K562 (cell line): ENCODE measurements around the gene SAP130. TPM values are rescaled to one million over a fixed set of nuclear protein-coding genes. Genes with fewer than 3 reads are reported as not detected.

ENCODE experiments used
- ATAC-seq: fragments of 200-7000 bp; cut with Tn5 transposase; 3 replicates; pipeline ENCODE4 v1.9.1; 2020; ENCODE audit warnings: moderate library complexity
- BruUV-seq: library from RNA; stranded (reverse); fragments of 400-500 nt; replicated peaks from 2 replicates; lab custom pipeline; 2021; lab: Mats Ljungman, UMichigan
- CTCF ChIA-PET: fragments of 300-600 bp; formaldehyde crosslinking; extraction: SDS; loops from one replicate; lab custom pipeline; 2021; ENCODE audit warnings: low intra/inter-chr PET ratio; lab: Yijun Ruan, JAX
- POLR2A ChIA-PET: fragments of 300-600, 350-650 bp; sonication (Branson Sonifier 250); formaldehyde crosslinking; extraction: SDS; loops from one replicate; lab custom pipeline; 2021; ENCODE audit warnings: antibody characterized with exemption, inconsistent platforms; lab: Yijun Ruan, JAX
- DNase-seq, 4 experiments: peaks; one replicate each; pipeline versions ENCODE4 v3.0.0 to v3.0.0-alpha.2; 2011 to 2018; ENCODE audit warnings: low spot score in 3 of 4, mixed read lengths in 3 of 4; ENCODE audit errors: extremely low read depth in 1 of 4
- FAIRE-seq: peaks from 2 replicates; lab custom pipeline; 2011; peaks lifted over from hg19 to GRCh38; lab: Jason Lieb, UNC
- H2AFZ ChIP-seq: 2 replicates; pipeline ENCODE4 v1.6.0; 2011; ENCODE audit warnings: low read depth, low read length, control low read depth, inconsistent platforms
- H3K27ac ChIP-seq: fragments of 200-600 bp; 3 replicates; pipeline ENCODE4 v1.8.0; 2011; ENCODE audit warnings: low read depth, mild to moderate bottlenecking, control low read depth, inconsistent platforms, low read length, moderate library complexity, mixed read lengths; ENCODE audit errors: extremely low read depth
- H3K27me3 ChIP-seq, 2 experiments: fragments of 300-600 bp in 1 of 2; 2 replicates in 1 of 2; 3 replicates in 1 of 2; pipeline versions ENCODE4 v1.6.0 to v1.8.0; 2011; ENCODE audit warnings: inconsistent platforms in 2 of 2, low read length in 2 of 2, mild to moderate bottlenecking in 1 of 2, mixed read lengths in 1 of 2, moderate library complexity in 1 of 2; ENCODE audit not compliant: control insufficient read depth in 2 of 2, insufficient read depth in 2 of 2
- H3K36me3 ChIP-seq: fragments of 300-600 bp; 3 replicates; pipeline ENCODE4 v1.8.0; 2011; ENCODE audit warnings: mild to moderate bottlenecking, low read length, inconsistent platforms; ENCODE audit not compliant: control insufficient read depth, insufficient read depth
- H3K4me1 ChIP-seq, 2 experiments: fragments of 200-600 bp in 1 of 2; replicated peaks in 1 of 2; 2 replicates in 1 of 2; 3 replicates in 1 of 2; pipeline versions ENCODE4 v1.5.1 to v1.8.0; 2011; ENCODE audit warnings: inconsistent platforms in 2 of 2, low read length in 2 of 2, mild to moderate bottlenecking in 1 of 2, mixed read lengths in 1 of 2, moderate library complexity in 1 of 2; ENCODE audit not compliant: control insufficient read depth in 2 of 2, insufficient read depth in 2 of 2
- H3K4me2 ChIP-seq: 2 replicates; pipeline ENCODE4 v1.6.1; 2011; ENCODE audit warnings: low read length, control low read depth, inconsistent platforms, mixed read lengths; ENCODE audit not compliant: insufficient read depth
- H3K4me3 ChIP-seq: fragments of 200-600 bp; sonication (generic), shearing (Covaris generic); 2 replicates; pipeline ENCODE4 v1.5.1; 2016; ENCODE audit warnings: control low read depth, inconsistent platforms
- H3K79me2 ChIP-seq: fragments of 200-600 bp; 3 replicates; pipeline ENCODE4 v1.8.0; 2011; ENCODE audit warnings: low read length, inconsistent platforms; ENCODE audit not compliant: control insufficient read depth, insufficient read depth
- H3K9ac ChIP-seq, 2 experiments: 2 replicates each; pipeline versions ENCODE4 v1.6.0 to v1.6.1; 2011; ENCODE audit warnings: low read depth in 2 of 2, low read length in 2 of 2, control low read depth in 1 of 2, inconsistent platforms in 1 of 2, mild to moderate bottlenecking in 1 of 2, mixed read lengths in 1 of 2; ENCODE audit not compliant: insufficient read depth in 1 of 2
- H3K9me1 ChIP-seq: one replicate; pipeline ENCODE4 v1.6.0; 2011; ENCODE audit warnings: inconsistent platforms, mild to moderate bottlenecking, low read length, moderate library complexity; ENCODE audit not compliant: control insufficient read depth, insufficient read depth
- H3K9me3 ChIP-seq: replicated peaks from 2 replicates; pipeline ENCODE4 v1.5.1; 2011; ENCODE audit warnings: low read depth, low read length, inconsistent platforms; ENCODE audit not compliant: control insufficient read depth, insufficient read depth
- H4K20me1 ChIP-seq: replicated peaks from 2 replicates; pipeline ENCODE4 v1.6.1; 2011; ENCODE audit warnings: low read length, inconsistent platforms, mixed read lengths; ENCODE audit not compliant: control insufficient read depth, insufficient read depth
- SREBF1 ChIP-seq: fragments of 150-350 bp; IDR thresholded peaks from 2 replicates; pipeline ENCODE4 v1.6.1; 2014; ENCODE audit warnings: antibody characterized with exemption, low read depth, low read length, borderline replicate concordance
- ZBTB43 ChIP-seq: sonication (generic); formaldehyde crosslinking; IDR thresholded peaks from 2 replicates; pipeline ENCODE4 v1.8.0; 2023; ENCODE audit warnings: mild to moderate bottlenecking, missing genetic modification reagents
- WGBS: fragments of 100-300 bp; shearing (Covaris generic); methylation state at CpG from one replicate; pipeline ENCODE4 v1.1.6; 2016; ENCODE audit warnings: low coverage, mixed read lengths; ENCODE audit not compliant: insufficient coverage; ENCODE audit errors: missing lambda C conversion rate; 5-methylcytosine and 5-hydroxymethylcytosine counted together
- in situ Hi-C: fragments of 300-500 bp; cut with MboI; formaldehyde crosslinking; loops from 4 replicates; pipeline ENCODE4 v1.15.0; 2018; ENCODE audit warnings: inconsistent platforms, mixed read lengths
- intact Hi-C: fragments of 100-400 bp; cut with micrococcal nuclease; formaldehyde crosslinking; loops from 2 replicates; pipeline ENCODE4 v1.14.2; 2022
- polyA plus RNA-seq, 8 experiments: library from polyadenylated mRNA; depleted of rRNA in 4 of 8; stranded (reverse) in 5 of 8; unstranded in 3 of 8; fragments of >200 nt; fragmentation: Nextera tagmentation in 2 of 8; fragmentation: Illumina TruSeq in 1 of 8; extraction: Ambion mirVana in 2 of 8; extraction: Trizol in 1 of 8; gene quantifications; 2 replicates each; pipeline versions ENCODE4 v1.2.1 to v1.2.3, GENCODE V29; 2011 to 2014; ENCODE audit warnings: inconsistent platforms in 1 of 8, missing spikeins in 1 of 8
- total RNA-seq, 7 experiments: library from RNA; depleted of rRNA in 6 of 7; stranded (reverse); fragments of >200 nt in 6 of 7; fragmentation: Illumina TruSeq in 2 of 7; extraction: Trizol in 2 of 7; gene quantifications; 2 replicates each; pipeline versions ENCODE4 v1.2.1 to v1.2.3, GENCODE V29; 2011 to 2021; ENCODE audit warnings: low replicate concordance in 1 of 7
- TF ChIP-seq, protein P1 (sequence below): fragments of 250-450 bp; sonication (Bioruptor Pico); IDR thresholded peaks from 2 replicates; pipeline ENCODE4 v1.8.0; 2022; ENCODE audit warnings: moderate library complexity, mild to moderate bottlenecking, inconsistent platforms

SAP130 gene
- total and polyA plus RNA-seq, 9 of the 15 experiments (the other 6 are each of a cell fraction or from before 2014, with no cell fraction given): 4.5 to 33.4 (median 7.4) TPM

DNA sequence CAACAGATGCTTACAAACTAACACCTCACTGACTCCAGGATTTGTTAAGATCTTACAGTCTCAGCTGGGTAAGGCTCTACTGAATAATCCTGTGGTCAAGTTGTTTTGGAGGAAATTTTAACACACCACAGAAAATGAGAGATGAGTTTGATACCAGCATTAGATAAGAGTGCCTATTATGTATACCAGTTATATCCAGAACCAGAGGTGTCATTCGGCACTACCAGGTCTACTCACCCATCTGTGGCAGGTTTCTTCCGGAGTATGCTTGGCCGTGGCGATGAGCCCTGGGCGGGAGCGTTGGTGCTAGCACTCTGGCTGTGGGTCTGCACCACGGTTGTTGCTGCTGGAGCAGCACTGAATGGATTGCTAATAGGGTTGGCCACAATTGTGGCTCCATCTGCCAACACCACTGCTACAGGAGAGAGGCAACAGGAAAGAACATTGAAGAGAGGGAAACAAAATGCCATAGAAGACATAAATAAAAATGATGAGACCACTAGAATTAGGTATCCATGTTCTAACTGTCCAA lies 41.2 kb downstream of the SAP130 start:
- intact Hi-C loops: no loop called here
- CTCF ChIA-PET: no interaction called here
- DNase-seq: no peak

More for the DNA sequence above, 41.2 kb downstream of the SAP130 start:
- H3K9me3 ChIP-seq: no peaks in the 10 kb centered on the region
- no peak overlapping the region for H3K4me2 ChIP-seq
- no peaks in the 10 kb centered on the region for H3K79me2 ChIP-seq
- peaks cover 82% of the 10 kb centered on the region for H3K36me3 ChIP-seq
- TF ChIP-seq SREBF1 (no peak), ZBTB43 (CRISPR knock-in tag) (no peak)
- TF ChIP-seq, protein P1, sequence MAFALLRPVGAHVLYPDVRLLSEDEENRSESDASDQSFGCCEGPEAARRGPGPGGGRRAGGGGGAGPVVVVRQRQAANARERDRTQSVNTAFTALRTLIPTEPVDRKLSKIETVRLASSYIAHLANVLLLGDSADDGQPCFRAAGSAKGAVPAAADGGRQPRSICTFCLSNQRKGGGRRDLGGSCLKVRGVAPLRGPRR (CRISPR knock-in tag): no peak
- no peaks in the 10 kb centered on the region for H4K20me1 ChIP-seq
- no peak overlapping the region for H3K9ac ChIP-seq
- no peaks in the 10 kb centered on the region for H3K4me1 ChIP-seq
- no TSS peak for BruUV-seq
- no peak overlapping the region for H3K4me3 ChIP-seq
- H2AFZ ChIP-seq: no peak overlapping the region
- H3K9me1 ChIP-seq: no peaks in the 10 kb centered on the region
- H3K27ac ChIP-seq: no peak overlapping the region
- POLR2A ChIA-PET: no interaction called here
- FAIRE-seq: no peak
- in situ Hi-C loops: no loop called here
- no peak for ATAC-seq
- WGBS: 93% methylated on average over 7 of the region's 7 CpGs
- H3K27me3 ChIP-seq: no peaks in the 10 kb centered on the region
